GM12872 (cell line): ENCODE data around the gene AFAP1.

Source experiments
- TF ChIP-seq, protein P1 (sequence below): IDR thresholded peaks from 3 replicates; pipeline ENCODE4 v1.5.1; 2011; ENCODE audit warnings: low read depth, mild to moderate bottlenecking, low read length, moderate library complexity; ENCODE audit not compliant: insufficient read depth

Gene AFAP1

DNA sequence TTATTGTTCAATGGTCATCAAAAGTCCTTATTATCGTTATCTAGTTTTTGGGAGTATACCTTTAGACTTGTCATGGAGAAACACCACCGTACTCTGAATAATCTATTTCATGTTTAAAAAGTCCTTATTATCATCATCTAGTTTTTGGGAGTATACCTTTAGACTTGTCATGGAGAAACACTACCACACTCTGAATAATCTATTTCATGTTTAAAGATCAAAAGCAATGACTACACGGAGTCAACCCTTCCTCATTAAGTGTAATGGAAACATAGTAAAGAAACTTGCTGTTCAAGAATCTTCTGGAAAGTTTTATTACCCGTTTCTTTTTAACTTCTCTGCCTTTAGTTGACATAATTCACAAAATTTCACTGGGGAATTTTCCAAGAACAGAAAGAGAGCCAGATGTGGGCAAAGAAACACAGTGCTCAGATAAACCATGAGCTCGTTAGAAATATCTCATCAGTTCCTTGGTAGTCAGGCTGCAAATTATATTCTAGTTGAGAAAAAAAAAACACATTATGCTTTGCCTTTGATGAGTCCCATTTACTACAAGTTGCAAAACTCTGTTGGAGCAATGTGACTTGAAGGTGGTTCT lies 158.8 kb downstream of the AFAP1 start:
- TF ChIP-seq, protein P1, sequence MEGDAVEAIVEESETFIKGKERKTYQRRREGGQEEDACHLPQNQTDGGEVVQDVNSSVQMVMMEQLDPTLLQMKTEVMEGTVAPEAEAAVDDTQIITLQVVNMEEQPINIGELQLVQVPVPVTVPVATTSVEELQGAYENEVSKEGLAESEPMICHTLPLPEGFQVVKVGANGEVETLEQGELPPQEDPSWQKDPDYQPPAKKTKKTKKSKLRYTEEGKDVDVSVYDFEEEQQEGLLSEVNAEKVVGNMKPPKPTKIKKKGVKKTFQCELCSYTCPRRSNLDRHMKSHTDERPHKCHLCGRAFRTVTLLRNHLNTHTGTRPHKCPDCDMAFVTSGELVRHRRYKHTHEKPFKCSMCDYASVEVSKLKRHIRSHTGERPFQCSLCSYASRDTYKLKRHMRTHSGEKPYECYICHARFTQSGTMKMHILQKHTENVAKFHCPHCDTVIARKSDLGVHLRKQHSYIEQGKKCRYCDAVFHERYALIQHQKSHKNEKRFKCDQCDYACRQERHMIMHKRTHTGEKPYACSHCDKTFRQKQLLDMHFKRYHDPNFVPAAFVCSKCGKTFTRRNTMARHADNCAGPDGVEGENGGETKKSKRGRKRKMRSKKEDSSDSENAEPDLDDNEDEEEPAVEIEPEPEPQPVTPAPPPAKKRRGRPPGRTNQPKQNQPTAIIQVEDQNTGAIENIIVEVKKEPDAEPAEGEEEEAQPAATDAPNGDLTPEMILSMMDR, result no peak

DNA sequence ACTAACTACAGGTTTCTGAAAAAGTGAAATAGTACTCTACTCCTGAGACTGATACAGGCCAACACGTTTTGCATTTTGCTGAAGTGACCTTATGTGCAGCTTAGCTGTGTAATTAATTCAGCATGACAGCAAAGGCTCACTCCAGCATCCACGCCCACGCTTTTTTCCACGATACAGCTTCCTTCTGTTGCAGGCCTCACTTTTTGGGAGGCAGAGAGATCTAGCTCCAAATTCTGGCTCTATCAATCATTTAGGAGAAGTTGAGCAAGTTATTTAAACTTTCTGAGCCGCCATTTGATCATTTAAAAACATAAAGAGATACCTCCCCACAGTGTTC lies 160.3 kb downstream of the AFAP1 start:
- TF ChIP-seq, protein P1, result no peak

DNA sequence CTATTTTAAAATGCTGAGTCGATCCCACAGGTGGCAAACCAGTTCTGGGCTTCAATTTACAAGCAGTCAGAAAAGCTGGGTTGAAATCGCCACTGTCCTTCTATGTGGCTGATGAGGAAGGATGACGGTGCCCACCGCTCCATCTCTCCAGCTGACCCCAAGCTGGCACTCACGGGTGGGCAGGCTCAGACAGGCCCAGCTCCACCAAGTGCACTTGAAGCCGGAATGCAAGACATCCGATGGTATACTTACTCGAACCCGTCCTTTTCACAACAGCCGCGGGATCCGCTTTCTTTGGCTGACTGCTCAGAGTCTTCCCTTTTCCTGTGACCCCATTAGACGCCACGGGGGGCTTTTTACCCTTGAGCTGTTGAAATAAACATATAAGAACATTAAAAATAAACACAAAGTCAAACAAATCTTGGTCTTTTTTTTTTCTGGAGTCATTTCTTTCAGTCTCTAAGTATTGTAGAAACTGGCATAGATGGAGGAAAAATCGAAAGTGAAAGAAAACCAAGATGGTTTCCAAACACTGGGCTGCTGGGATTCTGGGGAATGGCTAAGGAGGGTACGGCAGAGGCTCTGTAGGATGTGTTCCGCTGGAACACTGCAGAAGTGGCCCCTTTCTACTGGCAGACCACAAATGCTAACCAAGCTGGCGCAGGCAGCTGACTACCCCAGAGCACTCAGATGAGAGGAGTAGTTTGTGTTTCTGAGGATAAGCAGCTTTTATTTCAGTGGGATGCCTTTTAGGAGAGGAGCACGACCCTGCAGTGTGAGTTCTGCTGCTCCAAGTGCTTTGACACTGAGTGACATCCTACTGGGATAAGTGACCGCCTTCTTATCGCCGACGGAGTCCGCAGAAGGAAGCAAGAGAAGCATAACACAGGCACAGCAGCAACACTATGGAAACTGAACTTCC lies 160.9 kb downstream of the AFAP1 start:
- TF ChIP-seq, protein P1, result no peak

DNA sequence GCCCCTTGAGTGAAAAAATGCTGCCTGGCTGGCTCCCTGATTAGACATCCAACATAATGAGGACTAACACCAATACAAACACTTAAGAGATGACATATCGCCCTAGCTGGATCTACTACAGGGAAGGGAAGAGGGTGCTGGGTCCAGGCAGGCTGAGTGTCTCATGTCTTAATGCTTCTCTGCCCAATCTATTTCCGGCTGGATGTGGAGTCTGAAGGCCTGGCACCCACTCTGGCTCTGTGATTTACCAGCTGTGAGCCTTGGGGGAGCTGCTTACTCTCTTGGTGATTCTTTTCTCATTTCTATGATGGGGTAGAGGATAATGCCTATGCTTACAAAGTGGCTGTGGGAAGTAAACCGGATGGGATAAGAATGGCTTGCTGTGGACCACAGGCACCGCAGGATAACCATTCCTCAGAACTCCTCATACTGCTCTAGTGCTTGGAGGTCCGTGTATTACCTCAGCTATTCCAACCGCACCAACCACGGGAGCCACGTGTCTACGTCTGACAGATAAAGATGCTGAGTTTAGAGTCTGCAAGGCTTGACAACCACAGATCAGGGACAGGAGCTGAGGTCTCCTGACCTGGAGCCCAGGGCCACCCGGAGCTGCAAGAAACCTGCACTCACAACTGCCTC lies 161.7 kb downstream of the AFAP1 start:
- TF ChIP-seq, protein P1, result no peak

DNA sequence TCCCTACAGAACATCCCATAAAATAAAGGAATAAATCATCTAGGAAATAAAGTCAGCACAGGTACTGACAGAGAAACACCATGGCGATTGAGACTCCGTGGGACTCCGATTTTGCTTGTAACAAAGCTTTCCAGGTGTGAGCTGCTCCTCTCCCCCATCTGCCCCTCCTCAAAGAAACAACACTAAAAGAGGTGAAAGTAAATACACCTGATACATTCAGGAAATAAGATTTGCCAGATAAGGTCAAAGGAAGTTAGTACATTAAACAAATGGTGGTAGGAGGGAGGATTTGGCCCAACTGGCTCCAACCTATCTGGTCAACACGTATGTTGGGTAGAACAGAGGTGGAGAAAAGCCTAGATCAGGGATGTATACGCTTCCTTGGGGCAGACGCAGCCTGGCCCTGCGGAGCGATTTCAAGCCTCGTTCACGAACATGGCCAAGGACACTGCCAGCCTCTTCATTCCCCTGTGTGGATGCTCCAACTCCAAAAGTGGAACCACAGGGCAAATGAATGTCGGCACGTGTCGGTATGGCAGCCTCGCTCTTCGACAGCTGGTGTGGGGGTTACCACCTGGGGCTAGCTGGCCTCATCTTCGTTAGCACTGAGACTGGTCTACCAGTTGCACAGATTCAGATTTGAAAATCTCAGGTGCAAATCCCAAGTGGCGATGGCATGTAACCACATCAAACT lies 162.5 kb downstream of the AFAP1 start:
- TF ChIP-seq, protein P1, result no peak

DNA sequence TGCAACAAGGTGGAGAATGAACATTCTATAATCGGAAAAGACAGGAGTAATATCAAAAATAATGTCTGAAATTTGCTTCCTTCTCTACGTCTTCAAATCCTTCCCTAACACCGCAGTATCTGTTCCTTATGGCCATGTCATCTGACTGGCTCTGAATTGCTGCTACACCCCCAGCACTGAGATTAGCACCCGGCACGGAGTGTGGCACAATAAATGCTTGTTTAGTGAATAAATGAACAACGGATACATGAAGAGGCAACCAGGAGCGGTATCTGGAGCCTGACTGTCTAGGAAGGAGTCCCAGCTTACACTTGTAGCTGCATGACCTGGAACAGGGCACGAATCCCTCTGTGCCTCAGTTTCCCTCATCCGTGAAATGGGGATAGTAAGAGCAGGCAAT lies 164.3 kb downstream of the AFAP1 start:
- TF ChIP-seq, protein P1, result no peak
